HG03175 (cell line): ENCODE measurements around the gene EYA2.

Experiments
- ATAC-seq: cut with Tn5 transposase; IDR thresholded peaks from one replicate; pipeline ENCODE4 v1.9.1; 2021; ENCODE audit warnings: mild to moderate bottlenecking, moderate library complexity; ENCODE audit not compliant: unreplicated experiment

Gene EYA2

DNA sequence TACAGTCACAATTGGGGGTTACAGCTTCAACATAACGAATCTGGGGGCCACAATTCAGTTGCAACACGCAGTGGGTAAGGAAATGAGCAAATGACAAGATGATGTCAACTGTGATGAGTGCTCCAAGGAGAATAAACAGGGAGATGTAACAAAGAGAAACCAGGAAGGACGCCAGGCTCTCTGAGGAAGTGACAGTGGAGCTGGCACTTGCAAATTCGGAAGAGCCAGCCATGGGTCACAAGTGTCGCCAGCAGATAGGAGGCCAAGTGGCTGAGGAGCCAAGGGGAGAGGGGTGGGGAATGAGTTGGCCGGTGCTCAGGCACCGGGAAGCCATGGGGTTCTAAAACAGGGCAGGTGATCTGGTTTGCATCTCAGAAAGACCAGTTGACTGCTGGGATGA lies 136.4 kb downstream of the EYA2 start:
- ATAC-seq, result no peak

GRCh38 chr20:47031821-47032220 lies 137.2 kb downstream of the EYA2 start:
- ATAC-seq, result no peak

- ATAC-seq, result no peak
Measured at GRCh38 chr20:47032933-47033578, 138.4 kb downstream of the EYA2 start.

- no peak for ATAC-seq
Measured at GRCh38 chr20:47033665-47034064, 139.0 kb downstream of the EYA2 start.

GRCh38 chr20:47035026-47035590 lies 140.5 kb downstream of the EYA2 start:
- ATAC-seq, result no peak

DNA sequence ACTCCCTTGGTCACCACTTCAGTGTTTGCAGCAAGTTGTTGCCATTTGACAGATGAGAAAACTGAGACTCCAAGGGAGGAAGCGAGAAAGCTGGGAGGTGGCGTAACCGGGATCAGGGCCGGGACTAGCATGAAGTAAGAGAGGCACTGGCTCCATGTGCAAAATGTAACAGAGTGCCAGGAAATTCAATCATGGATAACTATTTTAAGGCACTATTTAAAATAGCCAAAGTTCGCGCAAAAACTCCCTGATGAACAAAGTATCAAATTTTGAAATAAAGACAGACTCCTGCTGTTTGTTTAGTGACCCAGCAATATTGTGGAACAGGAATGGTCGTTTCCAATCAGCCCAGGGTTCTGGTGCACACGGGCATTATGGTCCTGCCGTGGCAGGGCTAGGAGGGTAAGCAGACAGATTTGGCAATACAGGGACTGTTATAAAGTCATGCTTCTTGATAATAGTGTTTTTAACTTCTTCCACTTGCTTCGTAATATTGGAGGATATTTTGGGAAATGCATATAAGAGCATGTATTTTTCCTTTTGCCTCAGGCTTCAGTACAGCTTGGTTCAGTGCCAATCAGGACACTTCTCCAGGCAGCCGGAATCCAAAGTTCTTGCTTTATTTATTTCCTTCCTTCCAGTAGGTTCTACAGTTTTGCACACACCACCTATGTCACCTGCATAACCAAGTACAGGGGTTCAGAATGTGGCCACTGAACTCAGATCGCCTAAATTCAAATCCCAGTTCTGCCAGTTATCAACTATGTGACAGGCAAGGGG lies 141.6 kb downstream of the EYA2 start:
- ATAC-seq, result no peak

GRCh38 chr20:47038566-47039560 lies 144.2 kb downstream of the EYA2 start:
- ATAC-seq, result no peak

- ATAC-seq, result no peak
Measured at GRCh38 chr20:47040506-47041125, 146.0 kb downstream of the EYA2 start.

- ATAC-seq, result no peak
Measured at GRCh38 chr20:47041396-47041899, 146.8 kb downstream of the EYA2 start.

DNA sequence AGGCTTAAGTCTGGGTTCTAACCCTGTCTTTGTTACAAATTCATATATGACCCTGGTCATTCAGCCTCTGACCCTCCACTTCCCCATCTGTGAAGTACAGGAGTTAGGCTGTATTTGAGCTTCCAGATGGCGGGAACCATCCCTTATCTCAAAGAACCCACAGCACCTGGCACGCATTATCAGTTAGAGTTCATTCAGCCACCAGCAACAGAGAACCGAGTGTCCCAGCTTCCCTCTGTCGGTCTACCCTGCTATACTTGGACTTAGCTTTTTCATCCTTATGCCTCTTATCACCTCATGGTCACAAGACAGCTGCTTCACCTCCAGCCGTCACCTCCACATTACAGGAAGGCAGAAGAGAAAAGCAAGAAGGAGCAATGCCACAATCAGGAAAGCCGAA lies 147.8 kb downstream of the EYA2 start:
- no peak for ATAC-seq

GRCh38 chr20:47043086-47043485 lies 148.4 kb downstream of the EYA2 start:
- no peak for ATAC-seq

- no peak for ATAC-seq
Measured at GRCh38 chr20:47044938-47045337, 150.3 kb downstream of the EYA2 start.

DNA sequence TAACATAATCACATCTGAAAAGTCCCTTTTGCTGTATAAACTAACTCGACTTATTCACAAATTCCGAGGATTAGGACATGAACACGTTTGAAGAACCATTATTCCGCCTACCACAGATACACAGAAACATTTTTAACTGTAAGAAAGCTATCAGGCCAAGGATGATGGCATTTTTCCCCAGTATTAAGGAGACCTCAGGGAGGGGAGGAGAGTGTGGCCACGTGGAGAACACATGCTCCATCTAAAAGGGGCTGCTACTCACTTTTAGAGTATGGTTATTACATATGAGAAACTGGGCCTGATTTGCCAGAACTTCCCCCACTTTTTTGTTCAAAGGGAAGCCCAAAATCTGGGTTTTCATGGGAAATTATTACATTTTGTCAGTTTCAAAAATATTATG lies 153.4 kb downstream of the EYA2 start:
- no peak for ATAC-seq

- no peak for ATAC-seq
Measured at GRCh38 chr20:47049771-47050170, 155.1 kb downstream of the EYA2 start.

DNA sequence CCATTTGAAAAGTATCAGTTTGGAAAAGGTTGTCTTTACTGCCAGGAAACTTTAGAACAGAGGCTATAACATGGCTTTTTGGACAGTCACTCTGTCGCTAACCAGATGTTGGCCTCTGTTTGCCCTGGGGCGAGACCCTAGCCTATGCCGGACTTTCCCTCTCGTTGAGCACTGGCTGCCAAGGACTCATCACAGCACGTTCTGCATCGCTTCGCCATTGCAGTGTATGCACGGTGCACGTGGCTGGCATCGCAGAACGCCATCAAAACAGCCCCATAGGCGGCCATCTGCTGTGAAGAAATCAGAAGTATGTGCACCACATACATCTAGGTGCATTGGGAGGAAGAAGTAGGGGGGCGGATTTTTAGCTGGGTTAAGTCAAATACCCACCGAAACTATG lies 156.4 kb downstream of the EYA2 start:
- no peak for ATAC-seq

GRCh38 chr20:47051936-47052526 lies 157.4 kb downstream of the EYA2 start:
- no peak for ATAC-seq

DNA sequence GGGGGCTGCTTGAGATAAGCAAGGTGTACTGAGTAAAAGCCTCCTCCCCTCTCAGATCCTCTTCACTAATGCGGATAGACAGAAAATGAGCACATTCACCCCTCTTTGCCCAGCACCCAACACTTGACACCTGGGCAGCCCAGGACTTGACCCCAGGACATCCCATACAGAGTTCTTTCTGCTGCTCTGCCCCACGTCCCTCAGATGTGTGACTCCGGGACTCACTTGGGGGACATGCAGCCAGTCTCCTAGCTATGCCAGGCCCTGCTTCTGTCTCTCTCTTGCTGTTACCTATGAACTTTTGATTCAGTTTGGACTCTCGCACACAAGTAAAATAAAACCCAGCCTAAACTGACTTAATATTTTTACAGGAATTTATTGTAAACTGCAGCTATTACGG lies 159.9 kb downstream of the EYA2 start:
- no peak for ATAC-seq

DNA sequence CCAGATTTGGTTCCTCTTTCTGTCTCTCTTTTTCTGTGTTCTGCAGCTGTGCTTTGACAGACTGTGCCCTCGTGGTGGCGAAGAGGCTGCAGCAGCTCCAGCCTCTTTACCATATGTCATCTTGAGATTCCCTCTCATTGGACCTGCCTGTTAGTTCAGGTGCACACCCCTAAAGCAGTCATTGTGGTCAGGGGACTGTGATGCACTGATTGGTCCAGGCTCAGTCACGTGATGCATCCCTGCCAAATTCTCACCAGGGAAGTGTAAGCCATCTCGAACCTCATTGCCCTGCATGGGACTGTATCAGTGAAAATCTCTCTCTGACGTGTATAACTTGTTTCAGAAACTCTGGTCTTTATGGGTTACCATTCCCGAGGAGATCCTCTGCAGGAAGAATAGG lies 160.3 kb downstream of the EYA2 start:
- ATAC-seq, result no peak

GRCh38 chr20:47055699-47056369 lies 161.2 kb downstream of the EYA2 start:
- no peak for ATAC-seq
